Peyer's patch (tissue), 4 donors: ENCODE results near the gene ABCB8.

Experiments
- CTCF ChIP-seq, 6 experiments: fragments of 450-650 bp in 4 of 6; fragments of 200-600 bp in 2 of 6; sonication (generic) in 1 of 6; IDR thresholded peaks; one replicate each; pipeline ENCODE4 v1.5.1; 2017 to 2019; ENCODE audit warnings: antibody characterized with exemption in 6 of 6, mild to moderate bottlenecking in 3 of 6, moderate library complexity in 1 of 6
- POLR2A ChIP-seq, 2 donors: fragments of 450-650 bp; IDR thresholded peaks; one replicate each; pipeline ENCODE4 v1.5.1; 2017; ENCODE audit warnings: antibody characterized with exemption in 2 of 2, mild to moderate bottlenecking in 2 of 2, moderate library complexity in 2 of 2

GRCh38 chr7:151032936-151033863 lies 5.0 kb downstream of the ABCB8 start:
- no peak for TF ChIP-seq CTCF (IDR thresholded peaks at IDR 0.05)
- TF ChIP-seq POLR2A (IDR thresholded peaks at IDR 0.05), result no peak
